ENCODE data around the gene MSLN.

GRCh38 chr16:817001-817906 is 56.7 kb downstream of the MSLN start:
- TF ChIP-seq POLR2A (IDR thresholded peaks at IDR 0.05) (no peak), CTCF (IDR thresholded peaks at IDR 0.05 in 8 of 11, conservative IDR thresholded peaks at IDR 0.05 in 3 of 11) (no peak), POLR2AphosphoS5 (IDR thresholded peaks at IDR 0.05) (no peak)

Measured in spleen (tissue), 7 donors.